CD4-positive, alpha-beta T cell treated with Interferon alpha-2 for 1 hour (primary cell): ENCODE results near the gene PYGO2.
"Not testable (repeated sequence)": the region's sequence is repeated elsewhere in the genome, so short reads cannot be mapped to it uniquely, and the experiment has no call there.

ENCODE experiments used
- DNase-seq, 2 donors: peaks; one replicate each; pipeline ENCODE4 v3.0.0-alpha.2; 2020 to 2022

PYGO2 gene

DNA sequence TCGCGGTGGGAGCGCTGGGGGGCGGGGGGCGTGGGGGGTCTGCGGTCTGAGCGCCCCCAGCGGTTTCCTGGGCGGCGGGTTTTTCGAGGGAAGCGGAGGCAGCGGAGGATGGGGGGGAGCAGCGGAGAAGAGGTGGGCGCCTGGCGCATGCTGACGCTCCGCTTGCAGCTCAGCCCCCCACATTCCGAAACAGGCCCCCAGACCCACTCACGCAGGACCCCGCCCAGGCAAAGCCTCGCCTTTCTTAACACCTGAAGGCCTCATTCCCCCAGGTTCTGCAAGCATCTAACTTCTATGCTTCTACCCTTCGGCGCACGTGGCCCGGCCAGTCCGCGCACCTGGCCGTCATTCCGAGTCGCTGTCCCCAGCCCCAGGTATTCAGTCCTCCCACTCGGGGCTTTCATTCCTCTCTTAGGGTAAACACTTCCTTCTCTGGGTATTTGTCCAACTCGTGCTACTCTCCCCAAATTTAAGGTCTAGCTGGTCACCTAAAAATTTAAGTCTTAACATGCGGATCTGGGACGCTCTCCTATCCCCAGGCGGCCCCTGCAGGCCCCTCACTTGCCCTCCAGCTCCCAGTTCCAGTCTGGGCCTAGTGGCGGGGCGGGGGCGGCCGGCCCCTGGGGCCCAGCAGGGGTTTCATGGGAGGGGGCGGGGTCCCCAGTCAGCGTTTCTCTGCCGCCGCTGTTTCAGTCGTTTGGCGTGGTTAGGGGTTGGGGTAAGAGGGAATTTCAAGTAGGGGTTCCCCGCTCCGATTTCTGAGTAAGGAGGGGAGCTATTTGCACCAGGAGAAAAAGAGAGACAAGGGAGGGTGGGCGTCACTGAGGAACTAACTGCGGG lies 38.2 kb upstream of the PYGO2 start:
- DNase-seq = peak in 1 of 2 donors; percentile 57

DNA sequence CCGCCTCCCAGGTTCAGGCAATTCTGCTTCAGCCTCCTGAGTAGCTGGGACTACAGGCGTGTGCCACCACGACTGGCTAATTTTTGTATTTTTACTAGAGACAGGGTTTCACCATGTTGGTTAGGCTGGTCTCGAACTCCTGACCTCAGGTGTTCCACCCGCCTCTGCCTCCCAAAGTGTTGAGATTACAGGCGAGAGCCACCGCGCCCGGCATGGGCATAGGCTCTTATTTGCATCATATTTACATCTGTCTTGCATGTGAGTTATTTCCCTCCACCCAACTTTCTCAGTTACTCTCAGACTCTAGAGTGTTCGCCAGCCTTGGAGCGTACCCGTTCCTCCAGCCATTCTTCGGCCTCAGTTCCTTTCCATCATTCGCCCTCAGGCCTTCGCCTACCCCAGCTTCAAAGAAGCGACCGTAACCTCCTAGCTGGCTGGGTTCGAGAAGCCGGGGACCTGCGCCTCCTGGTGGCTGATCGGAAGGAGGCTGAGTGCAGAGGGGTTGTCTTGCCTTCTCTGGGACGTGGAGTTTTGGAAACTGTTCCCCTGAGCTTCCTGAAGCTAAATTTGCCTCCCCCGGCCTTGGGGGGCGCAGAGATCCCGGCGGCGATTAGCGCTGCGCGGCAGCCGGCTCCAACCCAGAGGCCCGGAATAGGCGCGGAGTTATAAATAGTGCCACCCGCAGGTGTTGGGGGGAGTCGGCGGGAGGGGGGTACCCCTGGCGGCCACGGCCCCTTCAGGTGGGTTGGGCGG lies 37.4 kb upstream of the PYGO2 start:
- peak; percentile 72 to 77 for DNase-seq

DNA sequence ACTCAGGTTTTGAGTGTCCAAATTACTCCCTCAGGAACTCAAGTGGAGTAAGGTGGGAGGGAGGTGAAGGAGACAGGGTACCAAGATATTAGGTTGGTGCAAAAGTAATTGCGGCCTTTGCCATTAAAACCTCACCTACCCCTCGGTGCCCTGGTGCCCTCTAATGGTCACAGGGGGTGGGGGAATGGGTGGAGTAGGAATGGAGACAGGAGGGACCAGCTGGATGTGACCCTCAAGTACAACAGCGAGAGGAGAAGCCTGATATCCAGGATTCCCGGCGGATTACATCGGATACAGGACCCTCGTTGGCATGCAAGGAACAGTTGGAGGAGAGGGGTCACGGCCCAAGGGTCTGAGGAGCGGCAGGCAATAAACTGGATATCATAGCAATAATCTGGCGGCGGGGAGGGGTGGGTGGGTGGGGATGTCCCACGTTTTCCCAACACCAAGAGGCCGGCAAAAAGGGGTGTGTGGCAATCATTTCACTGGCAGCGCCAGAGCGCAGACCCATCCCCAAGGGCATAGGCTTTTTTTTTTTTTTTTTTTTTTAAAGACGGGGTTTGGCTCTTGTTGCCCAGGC lies 36.7 kb upstream of the PYGO2 start:
- no peak for DNase-seq

DNA sequence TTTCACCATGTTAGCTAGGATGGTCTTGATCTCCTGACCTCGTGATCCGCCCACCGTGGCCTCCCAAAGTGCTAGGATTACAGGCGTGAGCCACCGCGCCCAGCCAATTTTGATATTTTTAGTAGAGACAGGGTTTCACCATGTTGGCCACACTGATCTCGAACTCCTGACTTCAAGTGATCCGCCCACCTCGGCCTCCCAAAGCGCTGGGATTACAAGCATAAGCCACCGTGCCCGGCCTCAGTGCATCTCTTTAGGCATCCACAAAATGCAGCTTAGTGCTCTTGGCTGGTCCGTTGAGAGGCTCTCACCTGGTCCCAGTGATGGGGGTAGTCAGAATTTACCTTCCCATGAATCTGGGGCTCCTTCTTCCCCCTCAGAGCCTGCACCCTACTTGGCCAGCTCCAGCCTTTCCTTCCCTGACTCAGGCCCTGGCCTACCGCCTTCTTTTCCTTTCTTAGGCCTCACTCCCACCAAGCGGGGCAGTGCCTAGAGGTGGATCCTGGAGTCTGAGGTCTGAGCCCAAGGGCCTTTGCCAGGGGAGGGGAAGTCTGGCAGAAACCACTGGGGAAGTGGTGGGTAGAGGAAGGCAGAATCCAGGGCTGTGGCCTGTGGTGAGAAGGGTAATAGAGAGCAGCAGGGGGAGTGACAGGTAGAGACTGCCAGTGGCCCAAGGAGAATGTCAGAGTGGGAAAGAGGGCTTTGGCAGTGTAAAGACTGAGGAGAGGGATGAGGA lies 35.6 kb upstream of the PYGO2 start:
- DNase-seq = no peak

DNA sequence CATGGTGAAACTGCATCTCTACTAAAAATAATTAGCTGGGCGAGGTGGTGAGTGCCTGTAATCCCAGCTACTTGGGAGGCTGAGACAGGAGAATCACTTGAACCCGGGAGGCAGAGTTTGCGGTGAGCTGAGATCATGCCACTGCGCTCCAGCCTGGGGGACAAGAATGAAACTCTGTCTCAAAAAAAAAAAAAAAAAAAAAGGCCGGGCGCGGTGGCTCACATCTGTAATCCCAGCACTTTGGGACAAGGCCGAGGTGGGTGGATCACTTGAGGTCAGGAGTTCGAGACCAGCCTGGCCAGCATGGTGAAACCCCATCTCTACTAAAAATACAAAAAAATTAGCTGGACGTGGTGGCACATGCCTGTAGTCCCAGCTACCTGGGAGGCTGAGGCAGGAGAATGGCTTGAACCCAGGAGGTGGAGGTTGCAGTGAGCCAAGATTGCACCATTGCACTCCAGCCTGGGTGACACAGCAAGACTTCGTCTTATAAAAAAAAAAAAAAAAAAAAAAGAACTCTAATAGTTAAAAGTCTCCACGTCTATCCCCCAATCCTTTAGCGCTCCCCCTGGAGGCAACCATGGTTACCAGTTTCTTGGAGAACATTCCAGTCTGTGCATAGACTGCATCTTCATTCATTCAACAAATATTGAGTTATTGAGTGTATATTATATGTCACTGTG lies 33.9 kb upstream of the PYGO2 start:
- not testable (repeated sequence) for DNase-seq

DNA sequence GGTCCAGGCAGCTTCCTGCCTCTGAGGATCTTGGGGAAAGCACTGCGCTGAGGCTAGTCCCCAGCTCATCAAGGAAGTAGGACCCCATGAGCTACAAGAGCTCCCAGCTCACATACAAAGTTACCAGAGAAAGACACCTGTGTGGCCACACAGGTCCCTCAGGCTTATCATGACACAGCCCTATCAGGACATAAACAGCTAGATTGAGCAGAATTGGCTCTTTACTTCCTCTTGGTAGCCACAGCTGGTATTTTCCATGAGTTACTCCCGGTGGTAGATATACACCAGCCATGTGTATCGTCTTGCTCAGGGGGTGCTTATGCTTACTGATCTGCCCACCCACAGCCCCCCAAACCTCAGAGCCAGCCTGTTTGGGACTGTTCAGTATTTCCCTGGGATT lies 33.0 kb upstream of the PYGO2 start:
- no peak for DNase-seq

DNA sequence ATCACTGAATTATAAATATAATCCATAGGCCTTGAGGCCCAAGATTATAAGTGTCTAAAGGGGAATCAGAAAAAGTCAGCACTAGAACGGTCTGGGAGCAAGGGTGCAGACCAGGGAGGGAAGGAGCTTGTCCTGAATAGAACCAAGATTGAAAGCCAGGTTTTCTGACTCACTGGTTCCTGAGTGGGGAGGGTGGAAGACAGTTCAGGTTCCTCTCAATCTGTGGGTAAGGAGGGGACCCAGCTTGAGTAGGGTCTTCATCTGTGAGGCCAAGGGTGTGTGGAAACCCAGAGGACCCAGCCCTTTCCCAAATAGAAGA lies 32.6 kb upstream of the PYGO2 start:
- DNase-seq = no peak

DNA sequence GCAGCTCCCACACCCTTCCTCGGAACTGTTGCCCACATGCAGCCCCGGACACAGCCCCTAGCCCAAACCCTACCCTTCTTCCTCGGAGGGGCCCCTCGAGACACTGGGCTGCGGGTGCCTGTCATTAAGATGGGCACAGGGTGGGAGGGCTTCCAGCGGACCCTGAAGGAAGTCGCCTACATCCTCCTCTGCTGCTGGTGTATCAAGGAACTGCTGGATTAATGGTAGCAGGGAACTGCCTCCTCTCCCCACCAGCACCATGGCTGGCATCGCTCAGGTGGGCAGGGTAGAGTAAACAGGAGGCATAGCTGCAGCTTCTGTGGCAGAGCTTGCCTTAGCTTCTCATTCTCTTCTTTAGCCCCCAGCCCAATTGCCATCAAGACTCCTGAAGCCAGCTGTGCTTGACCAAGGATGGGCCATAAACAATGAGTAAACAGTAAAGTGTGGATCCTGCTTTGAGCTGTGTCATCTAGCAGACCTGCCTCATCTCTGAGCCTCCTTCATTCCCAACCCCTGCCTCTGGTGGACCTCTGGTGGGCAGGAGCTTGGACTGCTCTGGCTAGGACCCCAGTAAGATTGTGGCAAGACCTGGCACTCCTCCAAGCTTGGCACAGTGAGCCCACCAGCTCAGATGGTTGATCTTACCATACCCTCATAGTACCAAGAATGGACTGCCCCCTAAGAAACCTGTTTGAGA lies 32.1 kb upstream of the PYGO2 start, which contains the start of gene LENEP:
Gene LENEP (plus strand): TSS at position 15 of the 697 bp plus-strand sequence. CDS start 22 bp downstream, at position 37.
- no peak for DNase-seq

DNA sequence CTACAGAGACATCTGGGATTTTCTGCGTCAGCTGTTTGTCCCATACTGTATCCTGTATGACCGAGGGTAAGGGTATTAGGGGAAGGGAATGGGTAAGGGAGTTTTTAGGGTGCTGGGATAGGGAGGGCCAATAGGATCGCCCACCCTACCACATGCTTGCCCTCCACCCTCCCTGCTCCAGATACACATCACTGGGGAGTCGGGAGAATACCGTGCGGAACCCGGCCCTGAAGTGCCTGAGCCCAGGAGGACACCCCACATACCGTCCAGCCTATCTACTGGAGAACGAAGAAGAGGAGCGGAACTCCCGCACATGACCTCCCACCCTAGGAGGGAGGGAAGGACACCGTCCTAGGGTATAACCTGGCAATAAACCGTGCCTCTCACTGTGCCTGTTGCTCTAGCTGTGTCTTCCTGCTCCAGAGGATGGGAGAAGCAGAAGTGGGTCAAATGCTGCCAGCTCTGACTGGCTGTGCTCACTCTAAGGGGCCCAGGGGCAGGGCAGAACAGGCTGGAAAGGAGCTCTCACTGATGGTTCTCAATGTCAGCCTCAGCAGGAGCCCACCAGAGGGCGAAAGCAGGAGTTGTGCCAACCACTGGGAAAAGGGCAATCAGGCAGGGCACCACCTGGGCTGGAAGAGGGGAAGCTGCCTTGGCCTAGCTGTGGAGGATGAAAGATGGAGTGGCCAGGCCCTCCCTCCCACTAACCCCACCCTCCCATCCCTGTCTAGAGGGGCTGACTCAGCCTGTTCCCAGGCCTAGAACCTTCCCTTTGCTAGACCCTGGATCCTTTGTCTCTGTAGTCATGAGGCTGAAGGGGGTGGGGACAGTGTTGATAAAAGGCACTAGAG lies 31.4 kb upstream of the PYGO2 start:
- no peak for DNase-seq

DNA sequence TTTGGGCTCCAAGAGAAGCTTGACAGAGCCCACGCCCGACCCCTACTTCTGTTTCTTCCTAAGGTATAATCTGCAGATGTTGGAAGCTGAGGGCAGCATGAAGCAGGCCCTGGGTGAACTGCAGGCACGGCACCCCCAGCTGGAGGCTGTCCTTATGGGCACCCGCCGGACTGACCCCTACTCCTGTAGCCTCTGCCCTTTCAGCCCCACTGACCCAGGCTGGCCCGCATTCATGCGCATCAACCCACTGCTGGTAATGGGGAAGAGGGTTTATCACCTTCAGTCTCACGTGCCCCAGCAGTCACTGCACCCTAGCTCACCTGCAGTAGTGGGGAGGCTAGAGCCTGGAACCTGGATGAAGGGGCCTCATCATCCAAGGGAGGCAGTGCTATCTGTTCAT lies 28.7 kb upstream of the PYGO2 start:
- no peak for DNase-seq

DNA sequence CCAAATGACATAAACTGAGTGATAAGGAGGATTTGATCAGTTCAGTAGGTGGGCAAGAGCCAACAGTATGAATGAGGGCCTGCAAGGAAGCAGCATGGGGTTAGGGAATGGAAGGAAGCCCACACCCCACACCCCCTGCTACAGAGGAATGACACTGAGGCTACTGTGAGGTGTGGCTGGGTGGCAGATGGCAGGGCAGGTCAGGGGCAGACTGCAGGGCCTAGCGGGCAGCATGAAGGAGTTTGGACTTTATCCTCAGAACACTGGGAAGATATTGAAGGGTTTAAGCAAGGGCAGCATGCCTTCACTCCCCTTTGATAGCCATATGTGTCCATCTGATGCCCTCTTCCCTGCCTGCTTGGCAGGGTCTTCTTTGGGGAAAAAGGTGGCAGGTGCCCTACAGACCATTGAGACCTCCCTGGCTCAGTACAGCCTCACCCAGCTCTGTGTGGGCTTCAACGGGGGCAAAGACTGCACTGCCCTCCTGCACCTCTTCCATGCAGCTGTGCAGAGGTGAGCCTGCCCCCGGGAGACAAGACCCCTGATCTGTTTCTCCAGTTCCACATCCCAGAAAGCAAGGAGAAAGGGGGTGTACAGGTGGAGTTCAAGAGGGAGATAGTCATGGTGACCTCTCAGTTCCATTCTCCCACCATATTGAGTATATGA lies 27.7 kb upstream of the PYGO2 start:
- DNase-seq = no peak

DNA sequence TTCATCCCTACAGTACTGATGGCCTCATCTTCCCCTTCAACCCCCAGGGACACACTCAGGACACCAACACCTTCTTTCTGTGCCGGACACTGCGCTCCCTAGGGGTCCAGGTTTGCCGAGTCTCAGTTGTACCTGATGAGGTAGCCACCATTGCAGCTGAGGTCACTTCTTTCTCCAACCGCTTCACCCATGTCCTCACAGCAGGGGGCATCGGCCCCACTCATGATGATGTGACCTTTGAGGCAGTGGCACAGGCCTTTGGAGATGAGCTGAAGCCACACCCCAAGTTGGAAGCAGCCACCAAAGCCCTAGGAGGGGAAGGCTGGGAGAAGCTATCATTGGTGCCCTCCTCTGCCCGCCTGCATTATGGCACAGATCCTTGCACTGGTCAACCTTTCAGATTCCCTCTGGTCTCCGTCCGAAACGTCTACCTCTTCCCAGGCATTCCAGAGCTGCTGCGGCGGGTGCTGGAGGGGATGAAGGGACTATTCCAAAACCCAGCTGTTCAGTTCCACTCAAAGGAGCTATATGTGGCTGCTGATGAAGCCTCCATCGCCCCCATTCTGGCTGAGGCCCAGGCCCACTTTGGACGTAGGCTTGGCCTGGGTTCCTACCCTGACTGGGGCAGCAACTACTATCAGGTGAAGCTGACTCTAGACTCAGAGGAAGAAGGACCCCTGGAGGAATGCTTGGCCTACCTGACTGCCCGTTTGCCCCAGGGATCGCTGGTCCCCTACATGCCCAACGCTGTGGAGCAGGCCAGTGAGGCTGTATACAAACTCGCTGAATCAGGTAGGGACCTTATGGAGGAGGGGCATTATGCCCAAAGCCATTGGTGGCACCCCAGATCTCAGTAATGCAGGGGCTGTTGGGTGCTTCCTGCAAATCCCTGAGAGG lies 26.7 kb upstream of the PYGO2 start:
- no peak for DNase-seq

DNA sequence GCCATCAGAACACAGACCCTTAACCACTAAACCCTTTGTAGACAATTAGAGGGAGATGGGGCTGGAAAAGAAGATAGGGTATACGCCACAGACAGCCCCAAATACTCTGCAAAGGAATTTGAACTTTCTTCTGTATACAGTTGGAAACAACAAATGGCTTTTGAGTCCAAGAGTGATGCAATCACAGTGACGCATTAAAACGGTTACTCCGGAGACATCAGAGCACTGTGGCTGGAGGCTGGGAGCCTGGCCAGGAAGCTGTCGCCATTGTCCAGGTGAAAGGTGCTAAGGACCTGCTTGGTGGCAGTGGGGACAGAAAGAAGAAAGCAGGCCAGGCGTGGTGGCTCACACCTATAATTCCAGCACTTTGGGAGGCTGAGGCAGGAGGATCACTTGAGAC lies 25.7 kb upstream of the PYGO2 start:
- DNase-seq = no peak

DNA sequence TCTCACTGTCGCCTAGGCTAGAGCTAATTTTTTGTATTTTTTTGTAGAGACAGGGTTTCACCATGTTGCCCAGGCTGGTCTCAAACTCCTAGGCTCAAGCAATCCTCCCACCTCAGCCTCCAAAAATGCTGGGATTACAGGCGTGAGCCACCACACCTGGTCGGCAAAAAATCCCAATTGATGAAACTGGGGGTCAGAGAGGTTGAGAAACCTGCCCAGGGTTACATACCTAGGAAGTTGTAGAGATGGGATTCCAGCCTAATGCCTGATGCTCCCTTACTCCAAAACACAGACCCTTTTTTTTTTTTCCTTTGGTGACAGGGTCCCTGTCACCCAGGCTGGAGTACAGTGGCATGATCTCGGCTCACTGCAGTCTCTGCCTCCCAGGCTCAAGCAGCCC lies 25.2 kb upstream of the PYGO2 start:
- DNase-seq = not testable (repeated sequence)

DNA sequence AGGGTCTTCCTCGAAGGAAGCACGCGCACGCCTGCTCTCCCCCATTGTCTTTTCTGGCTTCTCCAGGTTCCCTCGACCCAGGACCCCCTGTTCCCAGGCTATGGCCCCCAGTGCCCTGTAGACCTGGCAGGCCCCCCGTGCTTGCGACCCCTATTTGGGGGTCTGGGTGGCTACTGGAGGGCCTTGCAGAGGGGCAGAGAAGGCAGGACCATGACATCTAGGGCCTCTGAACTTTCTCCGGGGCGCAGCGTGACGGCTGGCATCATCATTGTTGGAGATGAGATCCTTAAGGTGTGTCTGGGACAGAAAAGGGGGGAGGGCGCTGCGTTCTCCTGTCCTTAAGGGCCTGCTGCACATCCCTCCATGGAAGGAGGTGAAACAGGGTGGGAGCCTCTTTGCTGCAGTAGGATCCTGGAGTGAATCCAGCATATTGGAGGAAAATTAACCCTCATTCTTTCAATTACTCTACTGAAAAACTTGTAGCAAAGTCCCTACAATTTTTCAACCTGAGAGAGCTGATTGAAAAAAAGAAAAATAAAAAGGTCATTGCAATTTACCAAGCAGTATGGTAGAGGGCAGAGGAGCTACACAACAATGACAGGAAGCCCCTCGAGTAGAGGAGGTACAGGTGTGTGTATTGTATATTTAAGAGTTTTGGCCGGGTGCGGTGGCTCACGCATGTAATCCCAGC lies 22.3 kb upstream of the PYGO2 start:
- DNase-seq = no peak

DNA sequence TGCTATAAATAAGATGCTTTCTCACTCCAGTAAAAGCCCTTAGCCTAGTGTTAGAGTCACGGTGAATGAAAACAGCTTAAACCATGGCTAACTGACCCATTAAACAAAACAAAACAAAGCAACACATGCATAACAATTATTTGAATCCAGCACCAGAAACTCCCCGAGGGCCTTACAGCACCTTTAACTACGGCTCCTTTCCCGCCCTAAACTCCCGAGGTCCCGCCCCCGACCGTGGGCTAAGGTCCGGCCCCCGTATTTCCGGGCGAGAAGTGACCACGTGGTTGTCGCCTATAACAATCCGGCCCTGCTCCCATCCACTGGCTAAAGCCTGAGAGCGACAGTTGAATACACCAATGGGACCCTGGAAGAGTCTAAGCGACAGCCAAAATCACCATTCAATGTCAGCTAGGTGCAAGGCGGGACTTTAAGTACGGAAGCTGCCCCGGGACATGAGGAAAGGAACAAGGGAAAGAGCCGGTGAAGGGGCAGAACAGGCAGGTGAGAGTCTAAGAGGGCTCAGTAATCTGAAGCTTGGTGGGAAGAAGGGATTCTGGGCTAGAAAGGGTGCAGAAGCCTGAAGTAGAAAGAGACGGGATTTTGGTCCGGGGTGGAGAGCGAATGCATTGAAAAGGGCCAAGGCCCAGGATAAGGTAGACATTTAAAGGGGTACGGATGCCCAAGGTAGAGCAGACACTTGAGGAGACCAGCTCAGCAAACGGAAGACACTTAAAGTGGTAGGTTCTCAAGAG lies 21.5 kb upstream of the PYGO2 start, which contains the start of gene FLAD1:
Gene FLAD1 (plus strand): TSS at position 448 of the 752 bp plus-strand sequence. CDS start 351 bp downstream, outside the sequence.
- DNase-seq = peak; percentile 97 to 99

DNA sequence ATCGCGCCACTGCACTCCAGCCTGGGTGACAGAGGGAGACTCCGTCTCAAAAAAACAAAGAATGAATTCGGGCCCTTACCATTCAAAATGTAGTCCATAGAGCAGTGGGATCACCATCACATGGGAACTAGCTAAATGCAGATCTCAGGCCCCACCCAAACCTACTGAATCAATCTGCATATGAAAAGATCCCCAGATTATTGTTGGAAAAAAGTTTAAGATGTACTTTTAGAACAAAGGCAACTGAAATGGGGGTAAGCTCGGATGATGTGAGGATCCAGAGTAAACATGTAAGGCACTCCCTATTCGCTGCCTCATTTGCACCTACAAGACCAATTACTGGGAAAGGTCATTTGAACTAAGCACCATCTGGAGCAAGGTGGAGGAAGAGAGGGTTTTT lies 20.8 kb upstream of the PYGO2 start:
- DNase-seq = no peak

DNA sequence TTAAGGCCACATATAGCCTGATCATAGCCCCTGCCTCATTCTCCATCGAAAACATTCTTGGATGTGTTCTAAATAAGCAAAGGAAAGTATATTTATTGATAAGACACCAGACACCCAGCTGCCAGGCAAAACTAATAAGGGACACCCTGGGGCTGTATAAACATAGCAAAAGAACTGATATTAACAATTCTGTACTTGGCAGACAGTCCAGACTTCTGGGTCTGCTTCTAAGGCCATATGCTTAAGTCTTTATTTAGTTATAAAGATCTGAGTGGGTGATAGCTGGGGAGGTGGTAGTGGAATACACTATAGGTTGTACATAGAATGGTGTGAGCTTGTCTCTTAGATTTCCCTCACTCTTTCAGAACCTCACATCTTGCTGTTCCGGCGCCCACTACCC lies 16.8 kb upstream of the PYGO2 start:
- no peak for DNase-seq
